ENCODE measurements around the gene NFIB. TPM values are rescaled to one million over a fixed set of nuclear protein-coding genes. Genes with fewer than 3 reads are reported as not detected.

The NFIB gene
- total RNA-seq, 4 donors from 2014 or later: 24.0 to 40.9 (median 30.6) TPM

DNA sequence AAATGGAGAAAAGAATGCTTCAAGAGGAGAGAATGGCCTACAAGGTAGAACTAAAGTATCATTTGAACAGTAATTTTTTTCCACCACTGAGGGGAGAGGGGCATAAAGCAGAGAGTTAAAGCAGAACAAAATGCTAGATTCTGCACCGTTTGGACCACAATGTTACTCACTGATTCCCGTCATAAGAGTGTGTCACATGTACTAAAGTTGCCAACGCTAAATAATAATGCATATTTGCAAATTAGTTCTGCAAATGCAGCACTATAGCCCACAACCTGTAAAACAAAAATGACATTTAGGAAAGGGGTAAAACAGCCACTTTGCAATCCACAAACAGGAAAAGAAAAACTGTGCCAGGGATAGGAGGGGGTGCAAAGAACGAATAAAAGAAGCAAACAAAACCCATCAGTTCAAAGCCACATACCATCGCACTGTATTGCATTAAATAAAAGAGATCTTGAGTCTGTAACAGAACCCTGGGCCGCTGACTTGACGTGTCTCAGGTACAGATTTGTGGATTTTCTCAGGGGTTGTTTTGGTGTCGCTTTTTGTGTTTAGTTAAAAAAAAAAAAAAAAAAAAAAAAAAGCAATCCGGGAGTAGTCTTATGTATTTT lies 7.7 kb upstream of the NFIB start:
- in situ Hi-C loops (cut with MboI; ENCODE audit: low sequenced_read_pairs in 4 of 4): loop anchor here in 2 of 4 donors (10.0 to 25.0 kb wide), 2 partner anchors 297 to 309 kb away; no protein-coding TSS in a partner anchor
- H3K4me3 ChIP-seq: peak overlapping the region; percentile 69 to 79 (median 77)
- no peaks in the 10 kb centered on the region for H3K9me3 ChIP-seq
- no peak for DNase-seq
- H3K36me3 ChIP-seq: no peaks in the 10 kb centered on the region
- ATAC-seq: no peak
- no peak for TF ChIP-seq POLR2A (IDR thresholded peaks at IDR 0.05)
- TF ChIP-seq, protein P1, sequence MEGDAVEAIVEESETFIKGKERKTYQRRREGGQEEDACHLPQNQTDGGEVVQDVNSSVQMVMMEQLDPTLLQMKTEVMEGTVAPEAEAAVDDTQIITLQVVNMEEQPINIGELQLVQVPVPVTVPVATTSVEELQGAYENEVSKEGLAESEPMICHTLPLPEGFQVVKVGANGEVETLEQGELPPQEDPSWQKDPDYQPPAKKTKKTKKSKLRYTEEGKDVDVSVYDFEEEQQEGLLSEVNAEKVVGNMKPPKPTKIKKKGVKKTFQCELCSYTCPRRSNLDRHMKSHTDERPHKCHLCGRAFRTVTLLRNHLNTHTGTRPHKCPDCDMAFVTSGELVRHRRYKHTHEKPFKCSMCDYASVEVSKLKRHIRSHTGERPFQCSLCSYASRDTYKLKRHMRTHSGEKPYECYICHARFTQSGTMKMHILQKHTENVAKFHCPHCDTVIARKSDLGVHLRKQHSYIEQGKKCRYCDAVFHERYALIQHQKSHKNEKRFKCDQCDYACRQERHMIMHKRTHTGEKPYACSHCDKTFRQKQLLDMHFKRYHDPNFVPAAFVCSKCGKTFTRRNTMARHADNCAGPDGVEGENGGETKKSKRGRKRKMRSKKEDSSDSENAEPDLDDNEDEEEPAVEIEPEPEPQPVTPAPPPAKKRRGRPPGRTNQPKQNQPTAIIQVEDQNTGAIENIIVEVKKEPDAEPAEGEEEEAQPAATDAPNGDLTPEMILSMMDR (IDR thresholded peaks at IDR 0.05 in 4 of 5, conservative IDR thresholded peaks at IDR 0.05 in 1 of 5): no peak
- H3K4me1 ChIP-seq: peaks cover 68 to 78% of the 10 kb centered on the region in 2 donors
- intact Hi-C loops (cut with DNase I; ENCODE audit: low total_unique reads): loop anchor here (2.0 to 10.0 kb wide), 3 partner anchors 119 to 463 kb away; no protein-coding TSS in a partner anchor
- H3K27ac ChIP-seq: peak overlapping the region; percentile 92 to 99 (median 98)
- no peaks in the 10 kb centered on the region for H3K27me3 ChIP-seq

DNA sequence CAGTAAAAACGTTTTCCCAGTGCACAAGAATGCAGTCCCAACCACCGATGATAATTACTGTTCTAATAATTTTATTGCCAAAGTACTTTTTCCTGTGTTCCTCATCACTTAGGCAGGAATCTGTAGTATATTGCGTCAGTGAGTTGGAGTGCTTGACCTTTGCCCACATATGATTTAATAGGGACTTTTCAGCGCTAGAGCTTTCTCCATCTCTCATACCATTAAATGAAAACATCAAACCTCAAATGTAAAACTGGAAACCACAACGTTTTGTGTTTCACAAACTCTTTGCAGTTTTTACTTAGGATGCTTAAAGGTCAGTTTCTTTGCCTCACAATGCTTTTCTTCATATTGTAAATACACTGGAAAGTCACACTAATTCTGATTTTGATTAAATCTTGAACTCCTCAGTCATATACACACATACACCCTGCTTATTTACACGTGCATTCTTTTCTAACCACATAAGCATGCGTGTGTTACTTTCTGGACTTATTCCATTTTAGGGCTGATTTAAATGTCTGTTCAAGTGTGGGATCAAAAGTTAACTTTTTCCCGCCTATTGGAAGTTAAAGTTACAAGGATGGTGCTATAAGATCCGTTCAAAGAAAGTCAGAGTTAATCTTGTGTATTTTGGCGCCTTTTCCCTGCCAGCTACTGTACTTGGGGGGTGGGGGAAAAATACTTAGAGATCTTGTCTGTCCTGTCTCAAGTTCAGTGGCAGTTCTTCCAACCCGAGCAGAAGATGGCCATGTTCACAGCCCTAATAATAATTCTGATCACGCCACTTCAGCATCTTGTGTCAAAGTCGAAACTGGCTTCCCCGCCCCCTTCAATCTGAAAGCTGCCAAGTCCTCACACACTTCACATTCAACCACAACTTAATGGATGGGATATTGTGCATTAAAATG lies 6.6 kb upstream of the NFIB start:
- peak overlapping the region; percentile 92 to 99 (median 98) for H3K27ac ChIP-seq
- no peaks in the 10 kb centered on the region for H3K36me3 ChIP-seq
- ATAC-seq: peak in 1 of 2 donors; percentile 26
- intact Hi-C loops (cut with DNase I; ENCODE audit: low total_unique reads): loop anchor here (5.0 to 10.0 kb wide), 2 partner anchors 118 to 464 kb away; no protein-coding TSS in a partner anchor
- TF ChIP-seq POLR2A (IDR thresholded peaks at IDR 0.05): peak in 1 of 2 donors; percentile 23
- TF ChIP-seq, protein P1 (IDR thresholded peaks at IDR 0.05 in 4 of 5, conservative IDR thresholded peaks at IDR 0.05 in 1 of 5): no peak
- in situ Hi-C loops (cut with MboI; ENCODE audit: low sequenced_read_pairs in 4 of 4): loop anchor here in 2 of 4 donors (10.0 to 25.0 kb wide), 2 partner anchors 296 to 308 kb away; no protein-coding TSS in a partner anchor
- DNase-seq: peak; percentile 44 to 60
- no peaks in the 10 kb centered on the region for H3K9me3 ChIP-seq
- H3K4me3 ChIP-seq: peak overlapping the region; percentile 69 to 79 (median 77)
- H3K4me1 ChIP-seq: peaks cover 65 to 74% of the 10 kb centered on the region in 2 donors
- no peaks in the 10 kb centered on the region for H3K27me3 ChIP-seq

DNA sequence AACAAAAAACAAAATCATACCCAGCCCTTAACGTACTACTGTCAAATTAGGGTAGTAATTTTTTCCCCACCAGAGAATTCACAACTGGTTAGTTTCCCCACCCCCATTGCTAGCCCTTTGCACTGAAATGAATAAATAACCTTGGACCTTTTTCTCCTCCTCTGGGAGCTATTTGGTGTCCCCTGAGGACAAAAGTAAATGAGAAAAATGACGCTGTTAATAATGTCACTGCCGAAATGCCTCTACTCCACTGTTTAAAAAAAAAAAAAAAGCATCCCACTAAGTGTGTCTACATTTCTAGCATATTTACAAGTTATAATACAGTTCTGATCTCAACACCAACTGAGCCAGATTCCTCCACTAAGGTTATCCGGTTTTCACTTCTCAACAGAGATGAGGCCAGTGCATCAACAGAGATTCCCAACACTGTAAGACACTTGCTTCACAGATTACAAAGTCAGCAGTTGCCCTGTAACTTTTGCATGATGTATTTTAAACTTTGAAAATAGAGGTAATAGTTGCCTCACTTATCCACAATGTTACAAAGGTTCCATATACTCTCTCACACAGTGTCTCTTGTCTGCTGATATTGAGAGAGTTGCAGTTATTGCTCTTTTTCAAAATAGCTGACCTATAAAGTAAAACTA lies 5.1 kb upstream of the NFIB start:
- ATAC-seq (no peak), DNase-seq (no peak)
- Histone ChIP-seq H3K36me3 (no peaks in the 10 kb centered on the region), H3K9me3 (no peaks in the 10 kb centered on the region), H3K4me3 (peak overlapping the region; percentile 5 to 82 (median 14)), H3K27ac (peak overlapping the region; percentile 92 to 99 (median 98)), H3K4me1 (peaks cover 56 to 59% of the 10 kb centered on the region in 2 donors), H3K27me3 (no peaks in the 10 kb centered on the region)
- in situ Hi-C loops (cut with MboI; ENCODE audit: low sequenced_read_pairs in 4 of 4) (loop anchor here in 1 of 4 donors (25.0 kb wide), 1 partner anchor 307 kb away; no protein-coding TSS in a partner anchor), intact Hi-C loops (cut with DNase I; ENCODE audit: low total_unique reads) (loop anchor here (5.0 kb wide), 2 partner anchors 307 to 612 kb away; no protein-coding TSS in a partner anchor)
- TF ChIP-seq, protein P1 (IDR thresholded peaks at IDR 0.05 in 4 of 5, conservative IDR thresholded peaks at IDR 0.05 in 1 of 5): no peak
- no peak for TF ChIP-seq POLR2A (IDR thresholded peaks at IDR 0.05)

DNA sequence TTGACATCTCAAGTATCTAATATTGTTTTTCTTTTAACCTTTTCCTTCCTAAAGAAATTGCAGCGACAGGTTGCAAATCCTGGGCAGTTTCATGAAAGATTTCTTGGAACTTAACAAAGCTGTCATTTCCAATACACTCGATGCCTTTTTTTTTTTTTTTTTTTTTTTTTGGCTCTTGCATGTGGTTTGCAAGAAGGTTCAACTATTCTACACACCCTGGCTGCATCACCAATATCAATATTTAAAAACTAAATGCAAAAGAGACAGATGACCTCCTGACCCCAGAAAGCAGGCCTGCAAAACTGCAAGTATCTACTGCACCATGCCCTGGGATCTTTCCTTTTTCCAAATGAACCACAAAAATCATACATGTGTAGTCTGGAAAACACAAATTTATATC lies 4.4 kb upstream of the NFIB start:
- H3K27ac ChIP-seq: peak overlapping the region; percentile 92 to 99 (median 98)
- DNase-seq (no peak), ATAC-seq (no peak)
- in situ Hi-C loops (cut with MboI; ENCODE audit: low sequenced_read_pairs in 4 of 4) (loop anchor here in 1 of 4 donors (25.0 kb wide), 1 partner anchor 306 kb away; no protein-coding TSS in a partner anchor), intact Hi-C loops (cut with DNase I; ENCODE audit: low total_unique reads) (loop anchor here (5.0 kb wide), 2 partner anchors 306 to 611 kb away; no protein-coding TSS in a partner anchor)
- peaks cover 50 to 52% of the 10 kb centered on the region in 2 donors for H3K4me1 ChIP-seq
- TF ChIP-seq, protein P1 (IDR thresholded peaks at IDR 0.05 in 4 of 5, conservative IDR thresholded peaks at IDR 0.05 in 1 of 5): no peak
- no peak for TF ChIP-seq POLR2A (IDR thresholded peaks at IDR 0.05)
- H3K27me3 ChIP-seq: no peaks in the 10 kb centered on the region
- H3K36me3 ChIP-seq: no peaks in the 10 kb centered on the region
- no peaks in the 10 kb centered on the region for H3K9me3 ChIP-seq
- peak overlapping the region; percentile 81 to 87 (median 84) for H3K4me3 ChIP-seq
